ENCODE data around the gene POMP.

The POMP gene

GRCh38 chr13:28693605-28694491 lies 34.9 kb downstream of the POMP start:
- peak; percentile 32 for DNase-seq (ENCODE audit: low spot score)

DNA sequence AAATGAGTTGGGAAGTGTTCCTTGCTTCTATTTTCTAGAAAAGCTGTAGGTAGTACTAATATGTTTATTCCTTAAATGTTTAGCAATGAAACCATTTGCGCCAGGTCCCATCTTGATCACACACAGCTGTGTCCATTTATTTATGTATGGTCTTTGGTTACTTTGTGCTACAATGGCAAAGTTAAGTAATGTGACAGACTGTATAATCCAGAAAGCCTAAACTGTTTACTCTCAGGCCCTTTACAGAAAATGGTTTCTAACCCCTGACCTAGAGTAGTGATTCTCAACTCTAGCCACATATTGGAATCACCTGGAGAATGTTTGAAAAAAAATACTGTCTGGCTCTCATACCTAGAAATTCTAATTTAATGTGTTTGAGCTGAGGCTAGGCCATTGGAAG lies 38.5 kb downstream of the POMP start:
- no peak for DNase-seq (ENCODE audit: low spot score)

DNA sequence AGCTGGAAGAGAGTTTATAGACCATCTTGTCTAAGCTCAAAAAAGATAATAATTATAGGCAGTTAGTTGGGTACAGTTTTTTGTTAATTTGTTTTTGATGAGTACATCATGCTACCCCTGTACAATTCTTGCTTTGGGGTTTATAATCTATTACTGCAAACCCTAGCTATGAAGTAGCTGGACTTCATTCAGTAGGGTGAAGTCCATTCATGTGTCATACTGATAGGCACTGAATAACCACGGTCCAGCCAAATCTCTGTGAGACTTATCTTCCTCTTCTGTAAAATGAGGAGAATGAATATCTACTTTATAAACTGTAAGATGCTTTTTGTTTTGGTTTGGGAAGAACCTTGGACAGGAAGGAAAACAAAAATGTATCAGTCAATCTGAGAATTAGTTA lies 40.3 kb downstream of the POMP start:
- no peak for DNase-seq (ENCODE audit: low spot score)

DNA sequence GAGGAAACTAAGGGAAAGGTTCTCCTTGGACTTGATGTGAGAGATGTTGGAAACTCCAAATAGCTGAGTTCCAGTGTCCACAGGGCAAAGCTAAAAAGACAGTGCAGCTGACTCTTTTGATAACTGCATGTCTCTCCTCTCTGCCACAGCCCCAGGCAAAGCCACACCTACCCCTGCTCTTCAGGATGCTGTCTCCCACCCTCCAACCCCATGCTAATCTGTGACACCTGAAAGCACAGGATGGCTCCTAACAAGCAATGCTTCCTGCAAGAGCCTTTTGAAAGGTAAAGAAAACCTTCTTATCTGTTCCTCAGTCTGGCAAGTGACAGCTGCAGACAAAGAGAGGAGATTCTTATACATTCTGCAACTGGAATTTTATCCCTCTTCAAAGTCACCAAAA lies 45.4 kb downstream of the POMP start:
- no peak for DNase-seq (ENCODE audit: low spot score)

GRCh38 chr13:28704919-28705318 lies 46.0 kb downstream of the POMP start:
- DNase-seq (ENCODE audit: low spot score), result no peak

DNA sequence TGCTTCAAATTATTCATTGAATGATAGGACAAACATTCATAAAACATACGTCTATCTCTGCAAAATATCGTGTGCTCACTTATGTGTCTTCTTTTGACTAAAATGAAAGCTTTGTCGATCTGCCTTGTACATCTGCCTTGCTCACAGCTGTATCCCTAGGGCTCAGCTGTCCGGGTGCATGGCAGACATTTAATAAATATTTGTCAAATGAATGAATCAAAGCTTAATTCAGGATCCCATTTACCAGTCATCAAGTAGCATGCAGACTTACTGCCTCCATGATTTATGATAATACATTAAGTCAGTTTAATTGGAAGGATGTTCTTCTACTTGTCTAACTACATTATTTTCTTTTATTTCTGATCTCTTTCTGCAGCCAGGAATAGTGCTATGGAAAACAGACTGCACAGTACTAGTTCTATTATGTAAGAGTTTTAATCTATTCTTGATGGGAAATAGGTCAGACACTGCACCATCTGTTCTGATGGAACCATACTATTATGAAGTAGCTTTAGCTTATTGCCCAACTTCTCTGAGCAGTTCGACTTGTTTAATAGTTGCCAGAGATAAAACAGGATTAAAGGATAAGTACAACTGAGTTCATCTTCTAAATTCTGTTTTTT lies 46.6 kb downstream of the POMP start:
- peak; percentile 16 for DNase-seq (ENCODE audit: low spot score)

GRCh38 chr13:28707629-28708427 lies 48.9 kb downstream of the POMP start:
- DNase-seq (ENCODE audit: low spot score), result peak; percentile 25

DNA sequence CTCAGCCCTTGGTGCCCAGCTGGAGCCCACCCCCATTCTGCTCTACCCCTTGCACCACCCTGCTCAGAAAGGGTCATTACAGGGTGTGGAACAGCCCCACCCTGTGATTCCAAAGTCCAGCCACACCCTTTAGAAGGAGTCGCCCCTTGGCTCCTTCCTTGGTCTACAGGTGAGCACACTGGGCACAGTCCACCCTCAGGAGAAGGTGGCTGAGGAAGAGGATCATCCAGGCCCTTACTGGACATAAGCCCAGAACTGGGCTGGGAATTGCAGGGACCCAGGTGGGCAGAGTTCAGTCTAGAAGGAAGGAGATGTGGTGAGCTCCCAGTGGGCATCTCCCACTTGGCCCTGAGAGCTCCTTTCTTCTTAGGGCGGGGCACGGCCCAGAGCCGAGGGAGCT lies 51.2 kb downstream of the POMP start:
- DNase-seq (ENCODE audit: low spot score), result no peak

- no peak for DNase-seq (ENCODE audit: low spot score)
Observed at GRCh38 chr13:28714651-28715050, 55.7 kb downstream of the POMP start.

DNA sequence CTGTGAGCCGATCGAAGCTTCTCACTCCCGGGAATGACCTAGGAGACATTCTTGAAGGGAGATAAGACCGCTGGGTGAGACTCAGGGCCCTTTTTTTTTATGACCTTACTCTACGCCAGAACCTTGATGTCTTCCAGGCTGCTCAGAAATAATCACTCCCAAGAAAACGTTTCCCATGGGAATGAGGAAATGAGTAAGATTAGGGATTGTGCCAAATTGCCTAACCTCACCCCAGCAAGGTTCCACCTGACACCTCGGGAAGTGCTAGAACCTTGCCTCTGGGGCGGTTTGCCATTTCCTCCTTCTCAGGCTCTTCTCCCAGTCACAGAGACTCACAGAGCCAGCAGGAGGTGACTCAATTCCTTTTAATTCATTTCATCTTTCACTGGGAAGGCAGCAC lies 57.6 kb downstream of the POMP start:
- peak; percentile 40 for DNase-seq (ENCODE audit: low spot score)

GRCh38 chr13:28717170-28717569 lies 58.2 kb downstream of the POMP start:
- no peak for DNase-seq (ENCODE audit: low spot score)

- no peak for DNase-seq (ENCODE audit: low spot score)
Observed at GRCh38 chr13:28718196-28718542, 59.2 kb downstream of the POMP start.

DNA sequence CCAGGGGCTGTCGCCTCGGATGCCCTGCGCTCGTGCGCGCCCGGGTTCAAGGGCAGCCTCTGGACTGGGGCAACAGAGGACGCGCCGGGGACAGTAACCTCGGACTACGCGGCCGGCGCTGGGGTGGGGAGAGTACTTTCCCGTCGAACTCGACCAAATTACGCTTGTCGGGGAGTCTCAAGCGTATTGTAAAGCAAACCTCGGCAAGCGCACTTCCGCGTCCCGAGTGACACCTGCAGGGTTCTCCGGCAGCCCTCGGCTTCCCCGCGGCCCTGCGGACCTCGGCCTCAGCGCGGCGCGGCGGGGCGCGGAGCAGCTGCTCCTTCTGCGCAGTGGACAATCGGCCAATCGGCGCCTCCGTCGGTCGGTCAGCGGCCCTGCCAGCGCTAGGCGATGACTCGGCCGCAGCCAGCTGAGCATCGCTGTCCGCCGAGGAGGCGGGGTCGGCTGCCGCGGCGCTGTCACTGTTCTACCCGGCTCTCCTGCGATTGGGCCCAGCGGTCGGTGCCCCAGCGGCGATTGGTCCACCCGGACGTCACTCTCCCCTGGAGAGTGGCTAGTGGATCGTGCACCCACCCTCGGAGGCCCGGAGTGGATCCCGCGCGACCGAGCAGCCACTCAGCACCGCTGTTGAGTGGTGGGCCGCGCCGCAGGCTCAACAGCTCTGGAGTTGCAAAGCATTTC lies 59.8 kb downstream of the POMP start, which contains the start of gene SLC46A3:
TSS of gene SLC46A3 (minus strand) at position 428 of the 684 bp plus-strand sequence. CDS start 972 bp downstream, outside the sequence.
- DNase-seq (ENCODE audit: low spot score), result peak; percentile 98

DNA sequence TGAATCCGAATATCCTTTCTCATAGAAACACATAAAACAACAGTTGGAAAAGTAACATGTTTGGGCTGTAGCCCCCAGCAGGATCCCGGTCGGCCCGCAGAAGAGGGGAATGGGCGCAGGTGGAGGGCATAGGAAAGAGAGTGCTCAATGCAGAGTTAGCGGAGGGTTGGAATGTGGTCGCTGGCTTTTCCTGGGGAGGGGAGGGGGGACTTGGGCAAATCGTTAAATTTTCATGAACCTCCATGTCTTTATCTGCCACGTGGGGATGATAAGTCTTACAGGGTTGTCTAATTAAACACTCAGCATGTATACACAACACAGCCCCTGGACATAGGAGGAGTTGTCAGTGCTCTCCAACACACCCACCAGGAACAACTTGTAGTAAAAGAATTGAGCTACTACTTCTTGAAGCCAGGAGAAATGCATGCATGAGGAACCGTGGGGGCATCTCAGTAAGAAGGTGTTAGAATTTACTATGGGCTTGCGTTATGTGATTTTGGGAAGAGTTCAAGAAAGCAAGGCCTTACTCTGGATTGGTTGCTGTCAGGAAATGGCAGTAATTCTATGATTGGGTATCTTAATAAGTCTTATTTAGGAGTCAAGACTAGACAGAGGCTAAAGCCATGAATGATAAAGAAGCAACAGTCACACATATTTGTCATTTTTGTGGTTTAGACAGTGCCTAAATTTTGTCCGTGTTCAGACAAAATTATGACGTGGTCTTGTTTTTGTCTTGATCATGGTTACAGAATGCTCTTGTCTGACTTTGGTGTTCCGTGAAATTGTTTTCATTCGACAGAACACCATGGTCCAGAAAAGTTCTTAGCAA lies 60.5 kb downstream of the POMP start:
- DNase-seq (ENCODE audit: low spot score), result peak; percentile 54

GRCh38 chr13:28723806-28724205 lies 64.9 kb downstream of the POMP start:
- DNase-seq (ENCODE audit: low spot score), result no peak

DNA sequence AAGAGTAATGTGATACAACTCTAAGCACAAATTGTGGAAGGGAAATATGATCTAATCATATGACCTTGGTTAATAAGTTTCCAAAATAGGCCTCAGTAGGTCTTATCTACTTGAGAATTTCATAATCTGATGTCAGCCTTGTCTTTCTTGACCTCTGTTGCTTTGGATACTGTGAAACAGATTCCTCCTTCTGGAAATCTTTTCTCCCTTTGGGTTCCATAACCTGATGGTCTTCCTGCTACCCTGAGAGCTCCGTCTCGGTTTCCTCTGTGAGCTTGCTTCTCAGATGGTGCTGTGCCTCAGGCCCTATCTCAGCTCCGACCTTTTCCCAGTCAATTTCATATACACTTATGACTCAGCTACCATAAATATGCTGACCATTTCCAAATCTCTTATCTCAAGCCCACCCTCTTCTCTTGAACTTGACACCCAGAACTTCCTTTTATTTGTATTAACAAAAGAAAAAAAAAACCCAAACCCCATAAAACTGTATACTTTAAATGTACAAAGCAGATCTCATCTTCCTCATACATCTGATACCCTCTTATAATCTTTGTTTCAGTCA lies 66.2 kb downstream of the POMP start:
- no peak for DNase-seq (ENCODE audit: low spot score)
